Muscle of leg (tissue), 11 donors: Measurements from ENCODE around the gene EXOC6B. TPM values are rescaled to one million over a fixed set of nuclear protein-coding genes. Genes with fewer than 3 reads are reported as not detected.

Experiments used
- DNase-seq: peaks from one replicate; pipeline ENCODE4 v3.0.0; 2013
- H3K27ac ChIP-seq: one replicate; pipeline ENCODE4 v1.5.1; 2013; ENCODE audit warnings: mild to moderate bottlenecking, low read length, control low read depth
- H3K27me3 ChIP-seq: one replicate; pipeline ENCODE4 v1.6.1; 2013; ENCODE audit warnings: low read length; ENCODE audit not compliant: control insufficient read depth, insufficient read depth
- H3K36me3 ChIP-seq: one replicate; pipeline ENCODE4 v1.6.1; 2013; ENCODE audit warnings: low read length; ENCODE audit not compliant: control insufficient read depth, insufficient read depth
- H3K4me1 ChIP-seq: one replicate; pipeline ENCODE4 v1.6.1; 2013; ENCODE audit warnings: low read length; ENCODE audit not compliant: control insufficient read depth, insufficient read depth
- H3K4me3 ChIP-seq: one replicate; pipeline ENCODE4 v1.5.1; 2013; ENCODE audit warnings: low read length, control low read depth
- H3K9me3 ChIP-seq: replicated peaks from 2 replicates; pipeline ENCODE4 v1.6.1; 2013; ENCODE audit warnings: low read depth, low read length; ENCODE audit not compliant: control insufficient read depth
- WGBS: methylation state at CpG from one replicate; pipeline ENCODE4 v1.1.5; 2013; ENCODE audit warnings: missing lambda C conversion rate; ENCODE audit not compliant: insufficient coverage; 5-methylcytosine and 5-hydroxymethylcytosine counted together
- polyA plus RNA-seq, 8 donors: library from polyadenylated mRNA; unstranded; fragments of 120-200 nt; gene quantifications; one replicate each; pipeline versions ENCODE4 v1.2.1 to v1.2.3, GENCODE V29; 2013; ENCODE audit warnings: inconsistent platforms in 1 of 8, low replicate concordance in 1 of 8; ENCODE audit not compliant: insufficient read length in 8 of 8, insufficient read depth in 1 of 8
- total RNA-seq: library from RNA; stranded (reverse); fragments of 120-200 nt; gene quantifications from one replicate; pipeline ENCODE4 v1.2.4, GENCODE V29; 2013

Gene EXOC6B
- total and polyA plus RNA-seq, 9 donors: 8.5 to 17.1 (median 10.8) TPM

DNA sequence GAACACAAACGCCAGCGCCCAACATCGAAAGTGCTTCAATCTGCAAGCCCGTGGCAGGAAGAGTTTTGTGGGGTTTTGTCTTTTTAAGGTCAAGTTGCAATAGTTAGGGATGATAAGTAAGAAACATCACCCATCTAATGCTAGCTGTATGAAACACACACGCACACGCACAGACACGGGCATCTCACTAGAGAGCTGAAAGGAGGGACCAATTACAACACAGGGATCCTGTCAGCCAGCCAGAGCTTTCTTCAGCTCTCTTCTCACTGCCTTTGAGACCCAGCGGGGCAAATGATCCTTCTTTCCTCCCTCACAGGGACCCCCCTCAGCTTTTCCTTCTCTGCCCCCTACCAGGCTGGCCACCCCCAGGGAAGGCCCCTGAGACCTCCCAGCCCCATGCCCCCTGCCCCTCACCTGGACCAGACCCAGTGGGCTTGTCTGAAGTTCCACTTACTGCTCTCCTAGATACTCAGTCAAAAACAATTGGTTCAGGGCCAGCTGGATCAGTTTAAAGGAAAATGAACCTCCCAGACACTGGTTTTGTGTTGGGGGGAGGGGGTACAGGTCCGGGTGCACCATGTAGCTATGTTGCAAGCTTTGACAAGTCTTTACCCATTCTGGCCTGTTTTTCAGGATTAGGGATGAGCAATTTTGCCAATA, 696.0 kb downstream of the EXOC6B start:
- H3K4me1 ChIP-seq: peaks cover 13% of the 10 kb centered on the region
- no peaks in the 10 kb centered on the region for H3K27me3 ChIP-seq
- no peak overlapping the region for H3K27ac ChIP-seq
- H3K36me3 ChIP-seq: peaks cover 23% of the 10 kb centered on the region
- DNase-seq: peak; percentile 85
- no peaks in the 10 kb centered on the region for H3K9me3 ChIP-seq
- no peak overlapping the region for H3K4me3 ChIP-seq
- WGBS: 80% methylated on average over 1 of the region's 9 CpGs

DNA sequence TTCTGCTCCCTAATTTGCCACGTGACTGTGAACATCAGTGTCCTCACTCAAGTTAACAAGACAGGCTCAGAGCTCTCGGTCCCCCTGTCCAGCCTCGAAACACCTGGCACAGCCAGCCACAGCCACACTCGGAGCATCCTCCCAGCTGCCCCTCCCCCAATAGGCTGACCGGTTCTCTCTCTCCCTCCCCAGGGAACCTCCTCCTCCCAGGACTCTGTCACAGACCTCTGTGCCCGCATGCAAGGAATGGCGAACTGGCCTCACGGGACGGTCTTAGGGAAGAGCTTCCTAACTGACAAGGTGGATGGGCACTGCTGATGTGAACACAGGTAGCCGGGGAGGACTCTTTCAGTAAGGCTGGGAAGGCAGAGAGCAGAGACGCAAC, 697.0 kb downstream of the EXOC6B start:
- DNase-seq: no peak
- Histone ChIP-seq H3K27me3 (no peaks in the 10 kb centered on the region), H3K9me3 (no peaks in the 10 kb centered on the region), H3K4me1 (peaks cover 13% of the 10 kb centered on the region), H3K27ac (no peak overlapping the region), H3K4me3 (no peak overlapping the region), H3K36me3 (peaks cover 15% of the 10 kb centered on the region)
- WGBS: 81% methylated on average over 7 of the region's 11 CpGs

DNA sequence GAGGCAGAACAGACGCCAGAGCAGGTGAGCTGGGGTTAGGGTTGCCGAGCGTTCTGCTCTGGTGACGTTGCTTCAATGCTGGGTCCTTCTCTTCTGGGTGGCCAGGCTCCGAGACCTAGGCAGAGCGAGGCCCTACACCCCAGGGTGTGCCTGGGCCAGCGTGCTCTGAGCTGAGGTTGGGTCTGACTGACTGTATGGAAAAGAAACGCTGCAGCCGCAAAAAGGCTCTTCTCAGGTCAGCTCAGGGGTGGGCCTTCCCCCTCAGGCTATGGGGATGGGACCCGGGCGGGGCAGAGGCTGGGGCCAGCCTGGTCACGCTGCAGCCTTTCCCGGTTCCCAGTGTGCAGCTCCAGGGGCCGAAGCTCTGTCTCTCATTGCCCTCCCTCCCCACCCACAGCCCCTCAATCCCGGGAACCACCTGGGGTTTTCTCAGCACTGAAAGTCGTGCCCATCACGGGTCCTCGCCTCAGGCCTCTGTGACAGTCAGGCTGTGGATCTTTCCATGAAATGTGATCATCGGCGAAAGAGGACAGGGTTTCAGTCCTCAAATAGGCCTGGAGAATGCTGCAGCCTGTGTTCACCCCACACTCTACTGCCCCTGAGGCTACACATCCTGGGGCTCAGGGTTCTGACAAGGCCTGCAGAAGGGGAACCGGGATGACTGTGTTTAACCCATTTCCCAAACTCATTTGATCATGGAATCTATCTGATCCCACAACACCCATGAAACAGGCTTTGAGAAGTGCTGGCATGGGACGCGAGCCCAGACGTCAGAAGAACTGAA, 697.6 kb downstream of the EXOC6B start:
- Histone ChIP-seq H3K27ac (no peak overlapping the region), H3K4me1 (peaks cover 13% of the 10 kb centered on the region), H3K27me3 (no peaks in the 10 kb centered on the region), H3K9me3 (no peaks in the 10 kb centered on the region), H3K4me3 (no peak overlapping the region), H3K36me3 (peaks cover 11% of the 10 kb centered on the region)
- 84% methylated on average over 22 of the region's 24 CpGs for WGBS
- no peak for DNase-seq

DNA sequence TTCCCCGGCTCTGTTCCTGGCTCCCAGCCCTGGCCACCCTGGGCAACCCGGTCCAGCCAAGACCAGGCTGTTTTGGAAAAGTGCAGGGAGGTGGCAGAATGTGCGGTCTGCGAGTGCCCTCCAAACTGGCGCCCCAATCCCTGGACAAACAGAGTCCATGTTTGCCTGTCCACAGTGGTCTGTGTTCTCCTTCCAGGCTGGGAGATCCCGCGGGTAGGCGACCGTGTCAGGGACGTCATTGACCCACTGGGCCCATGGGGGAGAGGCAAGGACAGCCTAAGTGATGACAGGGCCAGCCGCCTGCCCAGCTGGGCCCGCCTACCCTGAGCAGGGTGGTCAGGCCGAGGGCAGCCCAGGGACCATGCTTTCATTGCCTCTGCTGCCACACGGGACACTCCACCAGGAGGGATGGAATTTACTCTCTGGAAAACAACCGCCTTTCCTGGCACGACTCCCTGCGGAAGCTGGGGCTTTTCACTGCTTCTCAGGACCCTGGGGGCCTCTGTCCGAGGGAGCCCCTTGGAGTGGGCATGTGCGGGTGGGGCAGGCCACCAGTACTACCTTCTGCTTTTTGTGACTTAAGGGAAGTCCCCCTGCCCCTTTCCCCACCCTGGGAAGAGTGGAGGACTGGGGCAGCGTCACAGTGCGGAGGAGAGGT, 698.3 kb downstream of the EXOC6B start:
- H3K27ac ChIP-seq: no peak overlapping the region
- peaks cover 5% of the 10 kb centered on the region for H3K36me3 ChIP-seq
- peaks cover 13% of the 10 kb centered on the region for H3K4me1 ChIP-seq
- WGBS: 72% methylated on average over 20 of the region's 21 CpGs
- DNase-seq: no peak
- no peaks in the 10 kb centered on the region for H3K9me3 ChIP-seq
- H3K4me3 ChIP-seq: no peak overlapping the region
- no peaks in the 10 kb centered on the region for H3K27me3 ChIP-seq

DNA sequence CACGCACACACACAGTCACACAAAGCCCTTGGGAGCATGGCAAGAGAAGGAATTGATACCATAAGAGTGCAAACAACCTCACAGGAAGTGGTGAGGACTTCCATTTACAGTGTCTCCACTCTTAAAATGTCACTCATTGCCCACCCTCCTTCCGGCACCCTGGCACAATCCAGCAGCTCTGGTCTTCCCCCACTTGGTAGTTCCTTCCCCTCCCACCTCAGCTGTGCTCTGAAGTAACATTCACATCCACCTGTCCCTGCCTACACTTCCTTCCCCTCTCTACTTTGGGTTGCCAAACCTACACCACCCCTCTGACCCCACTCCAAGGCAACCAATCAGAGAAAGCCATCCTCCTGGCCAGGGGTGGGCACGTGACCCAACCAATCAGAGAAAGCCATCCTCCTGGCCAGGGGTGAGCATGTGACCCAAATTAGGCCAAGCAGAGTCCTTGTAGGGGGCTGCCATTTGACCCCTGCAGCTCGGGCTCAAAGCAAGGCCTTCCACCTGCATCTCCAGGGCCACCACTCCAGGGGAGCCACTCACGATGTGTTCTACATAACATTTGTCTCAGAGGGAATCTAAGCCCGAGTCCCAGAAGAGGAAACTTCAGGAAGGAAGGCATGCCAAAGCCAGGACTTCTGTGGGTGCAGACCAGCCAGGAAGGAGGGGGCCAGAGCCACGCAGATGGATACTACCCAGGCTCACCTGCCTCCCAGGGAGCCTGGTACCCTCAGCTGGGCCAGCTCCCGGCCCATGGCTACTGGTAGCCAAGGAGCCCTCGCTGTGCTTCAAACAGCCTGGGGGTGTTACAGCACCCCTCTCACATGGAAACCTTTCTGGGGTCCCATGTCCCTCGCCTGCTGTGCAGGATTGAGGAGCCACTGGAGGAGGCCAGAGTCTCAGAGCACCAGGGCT, 699.4 kb downstream of the EXOC6B start:
- Histone ChIP-seq H3K4me1 (peaks cover 13% of the 10 kb centered on the region), H3K4me3 (no peak overlapping the region), H3K9me3 (no peaks in the 10 kb centered on the region), H3K36me3 (no peaks in the 10 kb centered on the region), H3K27me3 (no peaks in the 10 kb centered on the region), H3K27ac (no peak overlapping the region)
- 90% methylated on average over 5 of the region's 10 CpGs for WGBS
- DNase-seq: no peak

Other genes starting within 250 kb of the EXOC6B start
- gene SPR, start 61.4 kb upstream of the EXOC6B start, total RNA-seq: 4.6 TPM
- gene SPR, start 61.4 kb upstream of the EXOC6B start, polyA plus RNA-seq: 1 to 10 TPM; 2.6 to 5.0 (median 4.0) TPM
- gene EMX1, start 91.5 kb upstream of the EXOC6B start, total RNA-seq: not detected
- gene EMX1, start 91.5 kb upstream of the EXOC6B start, polyA plus RNA-seq: under 1 TPM in 3 of 8 donors, not detected in 5; 0.04 to 0.07 (median 0.05) TPM
- gene SFXN5, start 245.7 kb upstream of the EXOC6B start, total RNA-seq: 6.0 TPM
- gene SFXN5, start 245.7 kb upstream of the EXOC6B start, polyA plus RNA-seq: 1 to 10 TPM; 6.0 to 9.0 (median 6.3) TPM